HT-29 (cell line): ENCODE results near the gene PPID. TPM values are rescaled to one million over a fixed set of nuclear protein-coding genes. Genes with fewer than 3 reads are reported as not detected.
"Not testable (repeated sequence)": the region's sequence is repeated elsewhere in the genome, so short reads cannot be mapped to it uniquely, and the experiment has no call there.

Experiments
- DNase-seq: peaks from one replicate; pipeline ENCODE4 v3.0.0-alpha.2; 2015; ENCODE audit warnings: low spot score
- total RNA-seq: library from RNA; depleted of rRNA; stranded (reverse); fragments of >200 nt; shearing (Covaris generic); gene quantifications from 2 replicates; pipeline ENCODE4 v1.2.3, GENCODE V29; 2014

Gene PPID
- total RNA-seq, 1 experiment from 2014 or later = 10.5 TPM

GRCh38 chr4:158738866-158739265 lies 15.7 kb upstream of the PPID start:
- DNase-seq = no peak

- peak; percentile 71 for DNase-seq
Measured at GRCh38 chr4:158729716-158730559, 6.7 kb upstream of the PPID start.

GRCh38 chr4:158728236-158728635 lies 5.0 kb upstream of the PPID start:
- no peak for DNase-seq

GRCh38 chr4:158726633-158727032 lies 3.4 kb upstream of the PPID start:
- DNase-seq = no peak

GRCh38 chr4:158724637-158725036 lies 1.4 kb upstream of the PPID start:
- DNase-seq = no peak

GRCh38 chr4:158722291-158722916 lies 792 bp downstream of the PPID start:
- peak; percentile 65 for DNase-seq

GRCh38 chr4:158721680-158722079 lies 1.5 kb downstream of the PPID start:
- no peak for DNase-seq

- DNase-seq = no peak
Measured at GRCh38 chr4:158715802-158716201, 7.4 kb downstream of the PPID start.

GRCh38 chr4:158714937-158715336 lies 8.3 kb downstream of the PPID start:
- DNase-seq = no peak

GRCh38 chr4:158712622-158713021 lies 10.6 kb downstream of the PPID start:
- not testable (repeated sequence) for DNase-seq

GRCh38 chr4:158710814-158711213 lies 12.4 kb downstream of the PPID start:
- peak; percentile 20 for DNase-seq

- no peak for DNase-seq
Measured at GRCh38 chr4:158704274-158704673, 18.9 kb downstream of the PPID start.

GRCh38 chr4:158688813-158689212 lies 34.4 kb downstream of the PPID start:
- DNase-seq = no peak

GRCh38 chr4:158682066-158682465 lies 41.1 kb downstream of the PPID start:
- DNase-seq = no peak

- no peak for DNase-seq
Measured at GRCh38 chr4:158681629-158682028, 41.6 kb downstream of the PPID start.

GRCh38 chr4:158678767-158679166 lies 44.4 kb downstream of the PPID start:
- DNase-seq = no peak

- no peak for DNase-seq
Measured at GRCh38 chr4:158676076-158676475, 47.1 kb downstream of the PPID start.

- DNase-seq = no peak
Measured at GRCh38 chr4:158673633-158674032, 49.6 kb downstream of the PPID start.

- DNase-seq = peak; percentile 95
Measured at GRCh38 chr4:158671915-158672806, 51.0 kb downstream of the PPID start, which contains the start of gene ETFDH. Gene ETFDH (plus strand): TSS chr4:158672296. CDS start chr4:158672457, 161 bp downstream.

- no peak for DNase-seq
Measured at GRCh38 chr4:158671665-158671914, 51.6 kb downstream of the PPID start, which contains the start of gene C4orf46. Gene C4orf46 (minus strand): TSS chr4:158671887. CDS start chr4:158671801, 86 bp downstream.

GRCh38 chr4:158670975-158671664 lies 52.1 kb downstream of the PPID start:
- peak; percentile 74 for DNase-seq
